Epithelial cell of alveolus of lung (primary cell): ENCODE data around the gene BBIP1. TPM values are rescaled to one million over a fixed set of nuclear protein-coding genes. Genes with fewer than 3 reads are reported as not detected.

Experiments used
- total RNA-seq: library from RNA; depleted of rRNA; stranded (reverse); fragments of >200 nt; gene quantifications from 2 replicates; pipeline ENCODE4 v1.2.1, GENCODE V29; 2015

The BBIP1 gene
- 20.7 and 38.2 TPM in 2 replicates for total RNA-seq

GRCh38 chr10:110918643-110919348 is at the start of gene BBIP1:
TSS of gene BBIP1 (minus strand) at chr10:110919180. CDS start at chr10:110918157, 1,023 bp downstream.

GRCh38 chr10:110919349-110919931 is 460 bp upstream of the BBIP1 start, which contains the start of gene SHOC2:
TSS of gene SHOC2 (plus strand) at chr10:110919604. CDS start at chr10:110964359, 44,755 bp downstream.

GRCh38 chr10:110871298-110872084 is 47.5 kb downstream of the BBIP1 start, which contains the start of gene PDCD4:
TSS of gene PDCD4 (plus strand) at chr10:110871928. CDS start at chr10:110876028, 4,100 bp downstream.

Other genes starting within 250 kb of the BBIP1 start
- 19.7 and 41.0 TPM in 2 replicates for gene PDCD4, start 47.3 kb downstream of the BBIP1 start, total RNA-seq
- gene SHOC2, start 424 bp upstream of the BBIP1 start, total RNA-seq: 25.5 and 26.0 TPM in 2 replicates
- gene ADRA2A, start 157.8 kb upstream of the BBIP1 start, total RNA-seq: not detected in 2 replicates